Raji (cell line): ENCODE data around the gene CLCA4.

ENCODE experiments used
- POLR2A ChIP-seq: IDR thresholded peaks from 2 replicates; pipeline ENCODE4 v1.6.1; 2011; ENCODE audit warnings: low read depth, low read length, control low read depth; ENCODE audit not compliant: insufficient read depth

Gene CLCA4

GRCh38 chr1:86567878-86568277 is 21.0 kb downstream of the CLCA4 start:
- TF ChIP-seq POLR2A, result no peak

GRCh38 chr1:86573763-86574484 is 27.0 kb downstream of the CLCA4 start:
- TF ChIP-seq POLR2A, result no peak

GRCh38 chr1:86581231-86581630 is 34.4 kb downstream of the CLCA4 start:
- no peak for TF ChIP-seq POLR2A

GRCh38 chr1:86582161-86582560 is 35.3 kb downstream of the CLCA4 start:
- TF ChIP-seq POLR2A, result no peak

- no peak for TF ChIP-seq POLR2A
Measured at GRCh38 chr1:86583032-86583431, 36.2 kb downstream of the CLCA4 start.

GRCh38 chr1:86583593-86583992 is 36.7 kb downstream of the CLCA4 start:
- no peak for TF ChIP-seq POLR2A

GRCh38 chr1:86594284-86594770 is 47.4 kb downstream of the CLCA4 start:
- no peak for TF ChIP-seq POLR2A

- no peak for TF ChIP-seq POLR2A
Measured at GRCh38 chr1:86596224-86596623, 49.3 kb downstream of the CLCA4 start.

- TF ChIP-seq POLR2A, result no peak
Measured at GRCh38 chr1:86596741-86597290, 49.9 kb downstream of the CLCA4 start.

- no peak for TF ChIP-seq POLR2A
Measured at GRCh38 chr1:86616433-86616832, 69.6 kb downstream of the CLCA4 start.

- TF ChIP-seq POLR2A, result no peak
Measured at GRCh38 chr1:86616871-86617270, 70.0 kb downstream of the CLCA4 start.

GRCh38 chr1:86618358-86618757 is 71.5 kb downstream of the CLCA4 start:
- TF ChIP-seq POLR2A, result no peak

- no peak for TF ChIP-seq POLR2A
Measured at GRCh38 chr1:86619313-86619712, 72.4 kb downstream of the CLCA4 start.

GRCh38 chr1:86621286-86621685 is 74.4 kb downstream of the CLCA4 start:
- TF ChIP-seq POLR2A, result no peak
